AG20443 (cell line): Measurements from ENCODE around the gene PODNL1.
A peak's percentile ranks its signal among the peaks of the same experiment; 100 is the strongest.
"Not testable (repeated sequence)": the region's sequence is repeated elsewhere in the genome, so short reads cannot be mapped to it uniquely, and the experiment has no call there.

Experiments
- DNase-seq: peaks from one replicate; pipeline ENCODE4 v3.0.0; 2012; ENCODE audit warnings: low spot score, mixed read lengths

Gene PODNL1

GRCh38 chr19:13972368-13973155, 34.3 kb upstream of the PODNL1 start:
- DNase-seq: no peak

- not testable (repeated sequence) for DNase-seq
Measured at GRCh38 chr19:13971868-13972267, 33.7 kb upstream of the PODNL1 start.

GRCh38 chr19:13969897-13970296, 31.7 kb upstream of the PODNL1 start:
- DNase-seq: no peak

GRCh38 chr19:13968999-13969398, 30.8 kb upstream of the PODNL1 start:
- no peak for DNase-seq

GRCh38 chr19:13968383-13968935, 30.2 kb upstream of the PODNL1 start:
- no peak for DNase-seq

- not testable (repeated sequence) for DNase-seq
Measured at GRCh38 chr19:13967206-13967605, 29.0 kb upstream of the PODNL1 start.

- DNase-seq: no peak
Measured at GRCh38 chr19:13966684-13967128, 28.5 kb upstream of the PODNL1 start.

GRCh38 chr19:13965926-13966683, 27.9 kb upstream of the PODNL1 start:
- DNase-seq: no peak

GRCh38 chr19:13965377-13965896, 27.2 kb upstream of the PODNL1 start:
- DNase-seq: no peak

- no peak for DNase-seq
Measured at GRCh38 chr19:13964776-13965175, 26.6 kb upstream of the PODNL1 start.

- DNase-seq: no peak
Measured at GRCh38 chr19:13963603-13964105, 25.4 kb upstream of the PODNL1 start.

GRCh38 chr19:13962699-13963602, 24.7 kb upstream of the PODNL1 start:
- DNase-seq: no peak

- DNase-seq: no peak
Measured at GRCh38 chr19:13961826-13962698, 23.8 kb upstream of the PODNL1 start.

- DNase-seq: no peak
Measured at GRCh38 chr19:13960863-13961784, 22.9 kb upstream of the PODNL1 start.

GRCh38 chr19:13959962-13960862, 22.0 kb upstream of the PODNL1 start:
- DNase-seq: peak; percentile 50

GRCh38 chr19:13959141-13959961, 21.1 kb upstream of the PODNL1 start:
- DNase-seq: no peak

- no peak for DNase-seq
Measured at GRCh38 chr19:13958043-13958442, 19.8 kb upstream of the PODNL1 start.
